Neutrophil (primary cell): ENCODE results near the gene LRR1.
"Not testable (repeated sequence)": the region's sequence is repeated elsewhere in the genome, so short reads cannot be mapped to it uniquely, and the experiment has no call there.

ENCODE experiments used
- H3K27ac ChIP-seq: fragments of 200-600 bp; sonication (generic); 2 replicates; pipeline ENCODE4 v1.5.1; 2016; ENCODE audit warnings: mild to moderate bottlenecking, moderate library complexity
- H3K27me3 ChIP-seq: fragments of 200-600 bp; sonication (generic); 2 replicates; pipeline ENCODE4 v1.6.0; 2016; ENCODE audit warnings: mild to moderate bottlenecking
- H3K36me3 ChIP-seq: fragments of 200-600 bp; sonication (generic); 2 replicates; pipeline ENCODE4 v1.5.1; 2017
- H3K4me1 ChIP-seq, 2 experiments: fragments of 200-600 bp in 1 of 2; sonication (generic) in 1 of 2; 1 replicate in 1 of 2; 2 replicates in 1 of 2; pipeline versions ENCODE4 v1.5.1 to v1.6.1; 2013 to 2016; ENCODE audit warnings: low read depth in 1 of 2, low read length in 1 of 2, mild to moderate bottlenecking in 1 of 2, moderate library complexity in 1 of 2; ENCODE audit not compliant: control insufficient read depth in 1 of 2, insufficient read depth in 1 of 2
- H3K4me3 ChIP-seq, 2 experiments: fragments of 200-600 bp in 1 of 2; sonication (generic) in 1 of 2; 1 replicate in 1 of 2; 2 replicates in 1 of 2; pipeline ENCODE4 v1.5.1; 2013 to 2016; ENCODE audit warnings: low read depth in 1 of 2, low read length in 1 of 2, mild to moderate bottlenecking in 1 of 2, moderate library complexity in 1 of 2
- H3K9me3 ChIP-seq: fragments of 200-600 bp; sonication (generic); 2 replicates; pipeline ENCODE4 v1.5.1; 2016
- TF ChIP-seq, protein P1 (sequence below): fragments of 200-600 bp; sonication (generic); IDR thresholded peaks from 2 replicates; pipeline ENCODE4 v1.5.1; 2016; ENCODE audit warnings: antibody characterized with exemption

LRR1 gene

DNA sequence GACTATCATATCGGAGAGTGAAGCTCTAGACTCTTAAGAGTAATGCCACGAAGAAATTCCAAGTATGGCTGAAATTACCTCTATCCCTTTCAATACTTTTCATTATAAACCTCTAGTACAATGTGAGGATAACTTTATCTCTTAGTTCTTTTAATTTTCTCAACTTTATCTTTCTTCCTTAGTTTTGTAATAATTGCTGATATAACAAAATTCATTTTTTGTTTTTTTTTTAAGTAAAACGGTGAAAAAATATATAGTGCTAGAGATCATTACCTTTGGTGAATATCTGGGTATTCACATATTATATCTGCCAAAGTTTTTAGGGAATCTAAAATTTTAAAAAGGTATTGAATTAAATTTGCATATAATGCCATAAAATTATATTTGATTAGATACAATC lies 55.8 kb downstream of the LRR1 start:
- Histone ChIP-seq H3K27ac (no peak overlapping the region), H3K4me3 (no peak overlapping the region), H3K9me3 (no peaks in the 10 kb centered on the region), H3K27me3 (no peaks in the 10 kb centered on the region), H3K4me1 (no peaks in the 10 kb centered on the region), H3K36me3 (no peaks in the 10 kb centered on the region)
- TF ChIP-seq, protein P1, sequence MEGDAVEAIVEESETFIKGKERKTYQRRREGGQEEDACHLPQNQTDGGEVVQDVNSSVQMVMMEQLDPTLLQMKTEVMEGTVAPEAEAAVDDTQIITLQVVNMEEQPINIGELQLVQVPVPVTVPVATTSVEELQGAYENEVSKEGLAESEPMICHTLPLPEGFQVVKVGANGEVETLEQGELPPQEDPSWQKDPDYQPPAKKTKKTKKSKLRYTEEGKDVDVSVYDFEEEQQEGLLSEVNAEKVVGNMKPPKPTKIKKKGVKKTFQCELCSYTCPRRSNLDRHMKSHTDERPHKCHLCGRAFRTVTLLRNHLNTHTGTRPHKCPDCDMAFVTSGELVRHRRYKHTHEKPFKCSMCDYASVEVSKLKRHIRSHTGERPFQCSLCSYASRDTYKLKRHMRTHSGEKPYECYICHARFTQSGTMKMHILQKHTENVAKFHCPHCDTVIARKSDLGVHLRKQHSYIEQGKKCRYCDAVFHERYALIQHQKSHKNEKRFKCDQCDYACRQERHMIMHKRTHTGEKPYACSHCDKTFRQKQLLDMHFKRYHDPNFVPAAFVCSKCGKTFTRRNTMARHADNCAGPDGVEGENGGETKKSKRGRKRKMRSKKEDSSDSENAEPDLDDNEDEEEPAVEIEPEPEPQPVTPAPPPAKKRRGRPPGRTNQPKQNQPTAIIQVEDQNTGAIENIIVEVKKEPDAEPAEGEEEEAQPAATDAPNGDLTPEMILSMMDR: no peak

DNA sequence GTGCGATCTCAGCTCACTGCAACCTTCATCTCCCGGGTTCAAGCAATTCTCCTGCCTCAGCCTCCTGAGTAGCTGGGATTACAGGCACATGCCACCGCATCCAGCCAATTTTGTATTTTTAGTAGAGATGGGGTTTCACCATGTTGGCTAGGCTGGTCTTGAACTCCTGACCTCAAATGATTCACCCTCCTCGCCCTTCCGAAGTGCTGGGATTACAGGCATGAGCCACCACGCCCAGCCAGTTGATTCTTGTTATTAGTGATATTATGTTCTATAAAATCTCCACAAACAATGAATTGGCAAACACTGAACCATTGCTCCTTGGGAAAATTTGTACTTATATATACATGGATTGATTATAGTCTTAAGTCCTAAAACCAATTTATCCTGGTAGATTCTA lies 58.8 kb downstream of the LRR1 start:
- H3K4me3 ChIP-seq, H3K27ac ChIP-seq, H3K9me3 ChIP-seq, H3K36me3 ChIP-seq, H3K4me1 ChIP-seq, H3K27me3 ChIP-seq: not testable (repeated sequence)

DNA sequence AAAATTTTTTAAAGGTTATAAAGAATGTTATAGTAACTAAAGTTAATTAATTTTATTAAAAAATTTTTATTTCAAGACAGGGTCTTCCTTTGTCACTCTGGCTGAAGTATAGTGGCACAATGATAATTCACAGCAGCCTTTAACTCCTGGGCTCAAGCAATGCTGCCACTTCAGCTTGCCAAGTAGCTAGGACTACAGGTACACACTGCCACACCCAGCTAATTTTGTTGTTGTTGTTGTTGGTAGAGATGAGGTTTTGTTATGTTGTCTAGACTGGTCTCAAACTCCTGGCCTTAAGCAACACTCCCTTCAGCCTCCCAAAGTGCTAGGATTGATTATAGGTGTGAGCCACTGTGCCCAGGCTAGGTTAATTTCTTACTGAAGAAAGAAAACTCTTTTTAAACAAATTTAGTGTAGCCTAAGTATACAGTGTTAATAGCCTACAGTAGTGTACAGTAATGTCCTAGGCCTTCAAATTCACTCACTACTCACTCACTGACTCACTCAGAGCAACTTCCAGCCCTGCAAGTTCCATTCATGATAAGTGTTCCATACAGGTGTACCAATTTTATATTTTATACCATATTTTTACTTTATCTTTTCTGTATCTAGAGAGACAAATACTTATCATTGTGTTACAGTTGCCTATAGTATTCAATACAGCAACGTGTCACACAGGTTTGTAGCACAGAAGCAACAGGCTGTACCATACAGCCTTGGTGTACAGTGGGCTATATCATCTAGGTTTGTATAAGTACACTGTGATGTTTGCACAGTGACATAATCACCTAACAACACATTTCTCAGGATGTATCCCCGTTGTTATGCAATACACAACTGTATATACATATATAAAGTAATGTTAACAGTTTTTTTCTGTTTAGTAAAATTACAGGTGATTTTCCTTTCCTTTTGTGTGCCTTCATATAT lies 61.1 kb downstream of the LRR1 start:
- Histone ChIP-seq H3K4me3 (no peak overlapping the region), H3K4me1 (no peaks in the 10 kb centered on the region), H3K27ac (no peak overlapping the region), H3K36me3 (peaks cover 8% of the 10 kb centered on the region), H3K27me3 (no peaks in the 10 kb centered on the region), H3K9me3 (no peaks in the 10 kb centered on the region)
- TF ChIP-seq, protein P1: no peak
